Hippocampal formation (tissue), 2 donors: ENCODE measurements around the gene CREB3L2.

ENCODE experiments used
- DNase-seq, 2 donors: peaks; one replicate each; lab custom pipeline; 2025; lab: John Stamatoyannopoulos, UW

CREB3L2 gene

GRCh38 chr7:137898839-137899721, 102.8 kb downstream of the CREB3L2 start:
- DNase-seq: peak; percentile 39 to 71

- no peak for DNase-seq
Observed at GRCh38 chr7:137895301-137896221, 106.3 kb downstream of the CREB3L2 start.

GRCh38 chr7:137893143-137893742, 108.6 kb downstream of the CREB3L2 start:
- DNase-seq: no peak

GRCh38 chr7:137891016-137891655, 110.8 kb downstream of the CREB3L2 start:
- DNase-seq: no peak

- DNase-seq: no peak
Observed at GRCh38 chr7:137890449-137890921, 111.4 kb downstream of the CREB3L2 start.

GRCh38 chr7:137888241-137888640, 113.6 kb downstream of the CREB3L2 start:
- DNase-seq: no peak

GRCh38 chr7:137886746-137887145, 115.1 kb downstream of the CREB3L2 start:
- DNase-seq: no peak

GRCh38 chr7:137886281-137886680, 115.6 kb downstream of the CREB3L2 start:
- DNase-seq: no peak

GRCh38 chr7:137885678-137886077, 116.2 kb downstream of the CREB3L2 start:
- DNase-seq: no peak

GRCh38 chr7:137882806-137883205, 119.1 kb downstream of the CREB3L2 start:
- no peak for DNase-seq

- no peak for DNase-seq
Observed at GRCh38 chr7:137882261-137882668, 119.6 kb downstream of the CREB3L2 start.

GRCh38 chr7:137881607-137882260, 120.2 kb downstream of the CREB3L2 start:
- no peak for DNase-seq

- no peak for DNase-seq
Observed at GRCh38 chr7:137880432-137880831, 121.5 kb downstream of the CREB3L2 start.

- DNase-seq: no peak
Observed at GRCh38 chr7:137879357-137880158, 122.3 kb downstream of the CREB3L2 start.

- no peak for DNase-seq
Observed at GRCh38 chr7:137878333-137878961, 123.4 kb downstream of the CREB3L2 start.

GRCh38 chr7:137877027-137877675, 124.7 kb downstream of the CREB3L2 start:
- no peak for DNase-seq

- no peak for DNase-seq
Observed at GRCh38 chr7:137875746-137876145, 126.1 kb downstream of the CREB3L2 start.

- DNase-seq: no peak
Observed at GRCh38 chr7:137873979-137874777, 127.7 kb downstream of the CREB3L2 start.
